Ovary (tissue), 3 donors: ENCODE data around the gene NOP53.

ENCODE experiments used
- CTCF ChIP-seq, 3 donors: fragments of 450-650 bp in 2 of 3; fragments of 200-600 bp in 1 of 3; IDR thresholded peaks; one replicate each; pipeline versions ENCODE4 v1.5.1 to v1.8.0; 2016 to 2022; ENCODE audit warnings: antibody characterized with exemption in 3 of 3, mild to moderate bottlenecking in 1 of 3
- EP300 ChIP-seq: sonication (generic); formaldehyde crosslinking; IDR thresholded peaks from one replicate; pipeline ENCODE4 v1.6.1; 2017; ENCODE audit warnings: antibody characterized with exemption
- POLR2A ChIP-seq: fragments of 450-650 bp; IDR thresholded peaks from one replicate; pipeline ENCODE4 v1.6.1; 2017; ENCODE audit warnings: antibody characterized with exemption, mild to moderate bottlenecking, moderate library complexity
- donor health status: DM: no; HTN: no; CAD: no.

- TF ChIP-seq CTCF (IDR thresholded peaks at IDR 0.05) (peak; percentile 44 to 52 (median 50)), POLR2A (no peak), EP300 (no peak)
These were observed 20.4 kb downstream of the NOP53 start for GRCh38 chr19:47765523-47766358.
